Right atrium auricular region (tissue), 2 donors: Measurements from ENCODE around the gene OTUD5. TPM values are rescaled to one million over a fixed set of nuclear protein-coding genes. Genes with fewer than 3 reads are reported as not detected.

ENCODE experiments used
- DNase-seq: peaks from one replicate; pipeline ENCODE4 v3.0.0-alpha.2; 2019; ENCODE audit warnings: low spot score
- H3K27ac ChIP-seq, 2 donors: fragments of 200-600 bp; sonication (generic); 1 replicate in 1 of 2; 2 replicates in 1 of 2; pipeline ENCODE4 v1.5.1; 2016 to 2019
- H3K27me3 ChIP-seq, 2 donors: fragments of 200-600 bp; sonication (generic); one replicate each; pipeline versions ENCODE4 v1.5.1 to v1.6.0; 2017 to 2019
- H3K36me3 ChIP-seq: fragments of 200-600 bp; sonication (generic); one replicate; pipeline ENCODE4 v1.5.1; 2016
- H3K4me1 ChIP-seq, 2 donors: fragments of 200-600 bp; sonication (generic); one replicate each; pipeline versions ENCODE4 v1.5.1 to v1.6.0; 2017 to 2019
- H3K4me3 ChIP-seq, 2 donors: fragments of 200-600 bp; sonication (generic); 1 replicate in 1 of 2; 2 replicates in 1 of 2; pipeline ENCODE4 v1.5.1; 2017 to 2019; ENCODE audit warnings: mild to moderate bottlenecking in 1 of 2, moderate library complexity in 1 of 2
- H3K9me3 ChIP-seq, 2 donors: fragments of 200-600 bp; sonication (generic); one replicate each; pipeline ENCODE4 v1.5.1; 2019
- total RNA-seq, 2 donors: library from RNA; depleted of rRNA; stranded (reverse); fragments of >200 nt; gene quantifications; one replicate each; pipeline ENCODE4 v1.1.0, GENCODE V29; 2016
- TF ChIP-seq, protein P1 (sequence below), 2 donors: fragments of 200-600 bp; sonication (generic); IDR thresholded peaks; one replicate each; pipeline ENCODE4 v1.5.1; 2019; ENCODE audit warnings: antibody characterized with exemption in 2 of 2

OTUD5 gene
- total RNA-seq, 2 donors from 2014 or later, result 15.4 to 23.9 TPM

DNA sequence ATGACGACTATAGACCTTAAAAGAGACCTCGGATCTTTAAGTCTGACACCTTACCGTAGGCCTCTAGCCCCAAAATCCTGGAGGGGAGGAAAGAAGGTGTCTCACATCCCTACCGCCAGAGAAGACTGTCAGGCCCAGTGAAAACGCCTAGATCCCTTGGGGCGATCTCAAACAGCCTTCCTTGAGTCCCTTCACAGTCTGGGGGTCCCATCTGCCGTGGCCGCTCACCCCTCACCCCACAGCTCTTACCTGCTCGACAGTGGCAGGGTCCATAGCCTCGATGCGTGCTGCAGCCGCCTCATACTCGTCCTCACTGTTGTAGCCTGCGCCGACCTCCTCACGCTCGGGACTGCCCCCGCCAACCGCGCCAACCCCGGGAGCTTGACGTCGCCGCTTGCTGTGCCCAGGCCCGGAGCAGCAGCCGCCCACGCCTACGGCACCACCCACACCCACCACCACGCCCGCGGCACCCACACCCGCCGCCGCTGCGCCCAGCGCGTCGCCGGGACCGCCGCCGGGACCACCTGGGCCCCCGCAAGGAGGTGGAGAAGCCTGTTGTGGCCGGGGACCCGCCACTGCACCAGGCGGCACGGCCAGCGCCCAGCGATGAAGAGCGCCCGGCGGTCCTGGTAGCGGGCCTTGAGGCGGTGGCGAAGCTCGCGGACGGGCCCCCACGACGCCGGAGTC, 536 bp downstream of the OTUD5 start:
- Histone ChIP-seq H3K27ac (peak overlapping the region; percentile 90 to 98), H3K36me3 (peaks cover 14% of the 10 kb centered on the region), H3K4me1 (peaks cover 0 to 31% of the 10 kb centered on the region in 2 donors), H3K27me3 (no peaks in the 10 kb centered on the region), H3K4me3 (peak overlapping the region; percentile 62 to 65), H3K9me3 (no peaks in the 10 kb centered on the region)
- DNase-seq, result no peak
- TF ChIP-seq, protein P1, sequence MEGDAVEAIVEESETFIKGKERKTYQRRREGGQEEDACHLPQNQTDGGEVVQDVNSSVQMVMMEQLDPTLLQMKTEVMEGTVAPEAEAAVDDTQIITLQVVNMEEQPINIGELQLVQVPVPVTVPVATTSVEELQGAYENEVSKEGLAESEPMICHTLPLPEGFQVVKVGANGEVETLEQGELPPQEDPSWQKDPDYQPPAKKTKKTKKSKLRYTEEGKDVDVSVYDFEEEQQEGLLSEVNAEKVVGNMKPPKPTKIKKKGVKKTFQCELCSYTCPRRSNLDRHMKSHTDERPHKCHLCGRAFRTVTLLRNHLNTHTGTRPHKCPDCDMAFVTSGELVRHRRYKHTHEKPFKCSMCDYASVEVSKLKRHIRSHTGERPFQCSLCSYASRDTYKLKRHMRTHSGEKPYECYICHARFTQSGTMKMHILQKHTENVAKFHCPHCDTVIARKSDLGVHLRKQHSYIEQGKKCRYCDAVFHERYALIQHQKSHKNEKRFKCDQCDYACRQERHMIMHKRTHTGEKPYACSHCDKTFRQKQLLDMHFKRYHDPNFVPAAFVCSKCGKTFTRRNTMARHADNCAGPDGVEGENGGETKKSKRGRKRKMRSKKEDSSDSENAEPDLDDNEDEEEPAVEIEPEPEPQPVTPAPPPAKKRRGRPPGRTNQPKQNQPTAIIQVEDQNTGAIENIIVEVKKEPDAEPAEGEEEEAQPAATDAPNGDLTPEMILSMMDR (IDR thresholded peaks at IDR 0.05), result no peak

- H3K27me3 ChIP-seq, result no peaks in the 10 kb centered on the region
- no peak for DNase-seq
- no peak overlapping the region for H3K4me3 ChIP-seq
- no peaks in the 10 kb centered on the region for H3K36me3 ChIP-seq
- H3K4me1 ChIP-seq, result peaks cover 0 to 2% of the 10 kb centered on the region in 2 donors
- H3K27ac ChIP-seq, result no peak overlapping the region
- TF ChIP-seq, protein P1 (IDR thresholded peaks at IDR 0.05), result no peak
- no peaks in the 10 kb centered on the region for H3K9me3 ChIP-seq
Observed at GRCh38 chrX:48948589-48948988, 8.8 kb downstream of the OTUD5 start.

DNA sequence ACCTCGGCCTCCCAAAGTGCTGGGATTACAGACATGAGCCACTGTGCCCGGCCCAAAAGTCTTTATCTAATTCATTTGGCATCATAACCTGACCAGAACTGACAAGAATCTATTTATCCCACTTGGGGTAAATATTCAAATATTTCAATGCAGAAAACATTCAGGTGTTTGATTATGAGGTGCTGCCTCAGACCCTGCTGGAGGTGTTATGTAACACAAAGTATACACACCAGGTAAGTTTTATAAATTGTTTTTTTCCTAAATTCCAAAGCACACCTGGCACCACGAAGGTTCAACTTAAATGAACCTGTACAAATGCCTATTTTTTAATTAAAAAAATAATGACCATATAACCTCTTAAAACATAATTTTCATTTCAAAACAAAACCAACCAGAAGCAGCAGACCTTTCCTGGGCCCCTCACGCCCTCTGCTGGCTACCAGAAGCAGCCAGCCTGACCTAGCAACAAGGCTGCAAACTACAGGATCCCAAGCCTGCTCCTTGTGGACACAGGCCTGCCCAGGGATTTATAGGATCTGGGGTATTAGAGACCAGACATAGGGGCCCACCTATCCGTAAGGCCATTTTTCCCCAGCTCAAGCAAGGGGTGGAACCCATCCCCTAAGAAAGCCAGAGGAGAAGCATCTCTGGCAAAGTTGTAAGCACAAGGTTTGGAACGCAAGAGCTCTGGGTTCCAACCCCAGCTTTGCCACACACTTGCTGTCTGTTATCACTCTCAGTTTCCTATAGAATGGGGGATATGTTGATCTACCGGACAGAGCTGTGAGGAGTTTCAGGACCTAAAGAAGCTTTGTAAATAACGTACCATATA, 11.7 kb downstream of the OTUD5 start:
- H3K9me3 ChIP-seq, result no peaks in the 10 kb centered on the region
- H3K27me3 ChIP-seq, result no peaks in the 10 kb centered on the region
- no peak for DNase-seq
- peaks cover 0 to 5% of the 10 kb centered on the region in 2 donors for H3K4me1 ChIP-seq
- TF ChIP-seq, protein P1 (IDR thresholded peaks at IDR 0.05), result peak; percentile 36 to 79
- H3K36me3 ChIP-seq, result no peaks in the 10 kb centered on the region
- H3K27ac ChIP-seq, result no peak overlapping the region
- no peak overlapping the region for H3K4me3 ChIP-seq

DNA sequence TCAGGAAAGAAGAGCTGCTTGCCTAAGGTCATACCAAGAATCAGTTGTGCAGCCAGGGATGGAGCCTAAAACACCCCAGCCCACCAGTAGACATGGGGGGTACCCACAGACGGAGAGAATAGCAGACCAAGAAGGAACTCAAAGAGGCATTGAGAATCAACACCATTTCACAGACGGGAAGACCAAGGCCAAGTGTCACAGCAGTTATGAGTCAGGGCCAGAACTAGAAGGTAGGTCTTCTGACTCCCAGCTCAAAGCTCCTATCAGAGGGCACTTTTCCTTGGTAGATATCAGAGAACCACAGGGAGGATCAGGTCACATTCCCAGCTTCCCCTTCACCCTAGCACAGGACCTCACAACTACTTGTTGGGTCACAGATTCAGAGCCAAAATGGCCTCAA, 14.5 kb downstream of the OTUD5 start:
- no peaks in the 10 kb centered on the region for H3K36me3 ChIP-seq
- peaks cover 0 to 11% of the 10 kb centered on the region in 2 donors for H3K4me1 ChIP-seq
- DNase-seq, result no peak

GRCh38 chrX:48940404-48940955, 16.9 kb downstream of the OTUD5 start:
- H3K9me3 ChIP-seq, result no peaks in the 10 kb centered on the region
- H3K4me1 ChIP-seq, result peaks cover 0 to 17% of the 10 kb centered on the region in 2 donors
- H3K27ac ChIP-seq, result no peak overlapping the region
- no peaks in the 10 kb centered on the region for H3K36me3 ChIP-seq
- TF ChIP-seq, protein P1 (IDR thresholded peaks at IDR 0.05), result no peak
- H3K4me3 ChIP-seq, result no peak overlapping the region
- DNase-seq, result no peak
- H3K27me3 ChIP-seq, result no peaks in the 10 kb centered on the region

More for the DNA sequence above, 14.5 kb downstream of the OTUD5 start:
- TF ChIP-seq, protein P1 (IDR thresholded peaks at IDR 0.05), result no peak
- Histone ChIP-seq H3K27me3 (no peaks in the 10 kb centered on the region), H3K27ac (no peak overlapping the region), H3K9me3 (no peaks in the 10 kb centered on the region), H3K4me3 (no peak overlapping the region)
